LNCaP clone FGC (cell line): ENCODE results near the gene SIM2.

Experiments used
- DNase-seq: peaks from one replicate; pipeline ENCODE4 v3.0.0-alpha.2; 2011; ENCODE audit warnings: low read depth
- H3K4me3 ChIP-seq: 2 replicates; pipeline ENCODE4 v1.5.1; 2011; ENCODE audit warnings: mild to moderate bottlenecking, low read depth, low read length, control low read depth
- CTCF ChIP-seq: IDR thresholded peaks from 2 replicates; pipeline ENCODE4 v1.5.1; 2012; ENCODE audit warnings: mild to moderate bottlenecking; ENCODE audit not compliant: control insufficient read depth, insufficient read depth; ENCODE audit errors: extremely low read depth

Gene SIM2

GRCh38 chr21:36716836-36717235 lies 17.9 kb downstream of the SIM2 start:
- DNase-seq = no peak
- TF ChIP-seq CTCF = no peak

GRCh38 chr21:36717976-36718375 lies 19.1 kb downstream of the SIM2 start:
- DNase-seq = no peak
- TF ChIP-seq CTCF = no peak
- H3K4me3 ChIP-seq = no peak overlapping the region

More at GRCh38 chr21:36716836-36717235, 17.9 kb downstream of the SIM2 start:
- H3K4me3 ChIP-seq = no peak overlapping the region

GRCh38 chr21:36718951-36719501 lies 20.1 kb downstream of the SIM2 start:
- H3K4me3 ChIP-seq = no peak overlapping the region
- no peak for DNase-seq
- TF ChIP-seq CTCF = no peak

GRCh38 chr21:36719614-36720013 lies 20.7 kb downstream of the SIM2 start:
- DNase-seq = no peak
- H3K4me3 ChIP-seq = no peak overlapping the region
- no peak for TF ChIP-seq CTCF

GRCh38 chr21:36721817-36722216 lies 22.9 kb downstream of the SIM2 start:
- no peak for DNase-seq
- H3K4me3 ChIP-seq = no peak overlapping the region
- TF ChIP-seq CTCF = no peak

- no peak overlapping the region for H3K4me3 ChIP-seq
- DNase-seq = no peak
- TF ChIP-seq CTCF = no peak
These were observed 23.8 kb downstream of the SIM2 start for GRCh38 chr21:36722370-36723368.
